H1 (cell line): ENCODE data around the gene GLB1L2. TPM values are rescaled to one million over a fixed set of nuclear protein-coding genes. Genes with fewer than 3 reads are reported as not detected.

ENCODE experiments used
- CTCF ChIA-PET: fragments of 300-600 bp; sonication (Branson Sonifier 250); formaldehyde crosslinking; loops from one replicate; lab custom pipeline; 2021; ENCODE audit not compliant: partially characterized antibody; lab: Charles Lee
- POLR2A ChIA-PET: fragments of 300-600 bp; sonication (Branson Sonifier 250); formaldehyde crosslinking; loops from one replicate; lab custom pipeline; 2021; ENCODE audit warnings: inconsistent platforms; ENCODE audit not compliant: partially characterized antibody; lab: Charles Lee
- DNase-seq, 2 experiments: peaks; one replicate each; pipeline versions ENCODE4 v3.0.0 to v3.0.0-alpha.2; 2010 to 2022; ENCODE audit warnings: low spot score in 2 of 2, low read depth in 1 of 2, mixed read lengths in 1 of 2
- FAIRE-seq: peaks from 2 replicates; lab custom pipeline; 2011; peaks lifted over from hg19 to GRCh38; lab: Jason Lieb, UNC
- H2AFZ ChIP-seq: 2 replicates; pipeline ENCODE4 v1.8.1; 2012; ENCODE audit warnings: low read length, inconsistent platforms
- H2AK5ac ChIP-seq: 2 replicates; pipeline ENCODE4 v1.6.1; 2013; ENCODE audit warnings: low read depth, low read length
- H2BK120ac ChIP-seq: replicated peaks from 2 replicates; pipeline ENCODE3; 2013; ENCODE audit warnings: low read depth, low read length, inconsistent platforms
- H2BK12ac ChIP-seq: 2 replicates; pipeline ENCODE4 v1.6.1; 2013; ENCODE audit warnings: low read depth, low read length
- H2BK15ac ChIP-seq: 2 replicates; pipeline ENCODE4 v1.6.1; 2013; ENCODE audit warnings: low read length
- H2BK20ac ChIP-seq: 2 replicates; pipeline ENCODE4 v1.6.1; 2013; ENCODE audit warnings: low read length
- H2BK5ac ChIP-seq: 2 replicates; pipeline ENCODE4 v1.6.1; 2013; ENCODE audit warnings: low read depth, low read length
- H3K14ac ChIP-seq: 2 replicates; pipeline ENCODE4 v1.6.1; 2013; ENCODE audit warnings: inconsistent platforms; ENCODE audit not compliant: insufficient read length
- H3K18ac ChIP-seq: 2 replicates; pipeline ENCODE4 v1.6.1; 2013; ENCODE audit warnings: low read length; ENCODE audit errors: extremely low read depth
- H3K23ac ChIP-seq: 2 replicates; pipeline ENCODE4 v1.6.1; 2013; ENCODE audit warnings: inconsistent platforms; ENCODE audit not compliant: insufficient read length
- H3K23me2 ChIP-seq: 2 replicates; pipeline ENCODE4 v1.6.1; 2013; ENCODE audit warnings: low read depth, low read length
- H3K27ac ChIP-seq: 2 replicates; pipeline ENCODE4 v1.6.1; 2011; ENCODE audit warnings: low read depth, low read length, inconsistent platforms
- H3K27me3 ChIP-seq, 4 experiments: replicated peaks in 1 of 4; 1 replicate in 1 of 4; 2 replicates in 3 of 4; pipeline versions ENCODE4 v1.6.1 to v1.8.1; 2011 to 2013; ENCODE audit warnings: low read length in 3 of 4, mild to moderate bottlenecking in 3 of 4, inconsistent platforms in 2 of 4, mixed read lengths in 2 of 4, moderate library complexity in 1 of 4; ENCODE audit not compliant: control insufficient read depth in 3 of 4, insufficient read depth in 3 of 4; ENCODE audit errors: extremely low read depth in 1 of 4
- H3K36me3 ChIP-seq, 4 experiments: 2 replicates each; pipeline versions ENCODE4 v1.6.1 to v1.8.1; 2011 to 2013; ENCODE audit warnings: mild to moderate bottlenecking in 4 of 4, low read length in 3 of 4, moderate library complexity in 2 of 4, control low read depth in 1 of 4, inconsistent platforms in 1 of 4; ENCODE audit not compliant: insufficient read depth in 4 of 4, control insufficient read depth in 2 of 4
- H3K4ac ChIP-seq: replicated peaks from 2 replicates; pipeline ENCODE3; 2013; ENCODE audit warnings: low read length, low read depth, mixed read lengths, inconsistent platforms; ENCODE audit not compliant: insufficient read length
- H3K4me1 ChIP-seq, 4 experiments: replicated peaks in 1 of 4; 1 replicate in 1 of 4; 2 replicates in 3 of 4; pipeline versions ENCODE4 v1.6.1 to v1.8.1; 2011 to 2013; ENCODE audit warnings: low read length in 3 of 4, inconsistent platforms in 2 of 4, mixed read lengths in 1 of 4; ENCODE audit not compliant: insufficient read depth in 4 of 4, control insufficient read depth in 3 of 4
- H3K4me2 ChIP-seq, 2 experiments: 2 replicates each; pipeline versions ENCODE4 v1.6.1 to v1.8.1; 2011 to 2013; ENCODE audit warnings: low read depth in 2 of 2, low read length in 2 of 2, control low read depth in 1 of 2, inconsistent platforms in 1 of 2, mild to moderate bottlenecking in 1 of 2; ENCODE audit not compliant: insufficient read depth in 1 of 2
- H3K4me3 ChIP-seq, 4 experiments: fragments of 200-600, 300-600 bp in 1 of 4; sonication (generic), shearing (Covaris generic), sonication (Bioruptor Twin) in 1 of 4; 2 replicates each; pipeline versions ENCODE4 v1.5.1 to v1.8.1; 2011 to 2016; ENCODE audit warnings: low read length in 4 of 4, low read depth in 3 of 4, control low read depth in 2 of 4, inconsistent platforms in 2 of 4, mild to moderate bottlenecking in 2 of 4, mixed read lengths in 1 of 4, moderate library complexity in 1 of 4; ENCODE audit not compliant: insufficient read depth in 2 of 4; ENCODE audit errors: extremely low read depth in 1 of 4
- H3K56ac ChIP-seq: replicated peaks from 2 replicates; pipeline ENCODE3; 2013; ENCODE audit warnings: low read depth, mild to moderate bottlenecking, mixed read lengths, low read length, inconsistent platforms; ENCODE audit not compliant: insufficient read length
- H3K79me1 ChIP-seq: 2 replicates; pipeline ENCODE4 v1.6.1; 2013; ENCODE audit warnings: low read depth, low read length, control low read depth
- H3K79me2 ChIP-seq, 2 experiments: 2 replicates each; pipeline versions ENCODE4 v1.6.1 to v1.8.1; 2012 to 2013; ENCODE audit warnings: low read length in 2 of 2, mild to moderate bottlenecking in 2 of 2, inconsistent platforms in 1 of 2; ENCODE audit not compliant: insufficient read depth in 2 of 2, control insufficient read depth in 1 of 2
- H3K9ac ChIP-seq, 4 experiments: replicated peaks in 1 of 4; 1 replicate in 1 of 4; 2 replicates in 3 of 4; pipeline versions ENCODE4 v1.6.1 to v1.8.1; 2011 to 2013; ENCODE audit warnings: low read depth in 3 of 4, low read length in 3 of 4, control low read depth in 2 of 4, mild to moderate bottlenecking in 2 of 4, moderate library complexity in 2 of 4, inconsistent platforms in 1 of 4; ENCODE audit errors: extremely low read depth in 1 of 4
- H3K9me3 ChIP-seq, 2 experiments: 2 replicates each; pipeline versions ENCODE4 v1.6.1 to v1.8.1; 2012 to 2013; ENCODE audit warnings: mild to moderate bottlenecking in 2 of 2, moderate library complexity in 2 of 2, control low read depth in 1 of 2, inconsistent platforms in 1 of 2, low read depth in 1 of 2, low read length in 1 of 2, mixed read lengths in 1 of 2; ENCODE audit not compliant: insufficient read depth in 2 of 2
- H4K20me1 ChIP-seq, 2 experiments: replicated peaks in 1 of 2; 2 replicates each; pipeline versions ENCODE3 to v1.8.1; 2011 to 2013; ENCODE audit warnings: inconsistent platforms in 2 of 2, low read length in 2 of 2, mild to moderate bottlenecking in 1 of 2; ENCODE audit not compliant: insufficient read depth in 2 of 2, control insufficient read depth in 1 of 2
- H4K5ac ChIP-seq: 2 replicates; pipeline ENCODE4 v1.6.1; 2013; ENCODE audit warnings: low read length, low read depth, mixed read lengths, inconsistent platforms; ENCODE audit not compliant: insufficient read length
- H4K8ac ChIP-seq: 2 replicates; pipeline ENCODE4 v1.8.0; 2013; ENCODE audit warnings: mild to moderate bottlenecking, moderate library complexity, low read length, inconsistent platforms; ENCODE audit not compliant: insufficient read depth; ENCODE audit errors: extremely low read depth
- H4K91ac ChIP-seq: replicated peaks from 2 replicates; pipeline ENCODE3; 2013; ENCODE audit warnings: low read length, mixed read lengths, inconsistent platforms; ENCODE audit not compliant: insufficient read length
- CHD1 ChIP-seq: IDR thresholded peaks from 2 replicates; pipeline ENCODE4 v1.6.1; 2012; ENCODE audit warnings: low read depth, low read length, improper control_type of control experiment
- WGBS, 2 experiments: shearing (Covaris generic) in 1 of 2; methylation state at CpG; one replicate each; pipeline versions ENCODE4 v1.1.6 to v1.1.7; 2013 to 2015; ENCODE audit warnings: low lambda C conversion rate in 2 of 2, mixed read lengths in 2 of 2, inconsistent platforms in 1 of 2, low coverage in 1 of 2, missing lambda C conversion rate in 1 of 2; ENCODE audit not compliant: insufficient replicate concordance in 2 of 2, insufficient coverage in 1 of 2, insufficient read length in 1 of 2; ENCODE audit errors: extremely low coverage in 1 of 2, missing lambda C conversion rate in 1 of 2; 5-methylcytosine and 5-hydroxymethylcytosine counted together
- polyA plus RNA-seq, 7 experiments: library from polyadenylated mRNA; depleted of rRNA in 3 of 7; stranded (reverse) in 5 of 7; unstranded in 2 of 7; fragments of >200 nt in 5 of 7; fragments of 200-250 nt in 2 of 7; gene quantifications; 1 replicate in 5 of 7; 2 replicates in 1 of 7; 4 replicates in 1 of 7; pipeline versions ENCODE4 v1.2.1 to v1.2.3, GENCODE V29; 2011 to 2013; ENCODE audit warnings: missing spikeins in 2 of 7, mixed read lengths in 2 of 7
- total RNA-seq: library from RNA; stranded (reverse); fragmentation: NEBNext Ultra II Directional; extraction: Animal tissue kit (Norgen Biotek cat#: 25700); gene quantifications from 2 replicates; pipeline ENCODE4 v1.2.1, GENCODE V29; 2021

The GLB1L2 gene
- total and polyA plus RNA-seq, 2 of the 8 experiments (the other 6 are each of a cell fraction or from before 2014, with no cell fraction given): 4.4 to 7.9 TPM

- Histone ChIP-seq H2BK15ac (no peak overlapping the region), H2BK120ac (no peak overlapping the region), H3K79me2 (no peaks in the 10 kb centered on the region), H3K9me3 (no peaks in the 10 kb centered on the region), H3K56ac (no peak overlapping the region), H3K4me2 (no peak overlapping the region), H3K4me1 (peaks cover 2 to 17% (median 4%) of the 10 kb centered on the region in 4 experiments; a peak in 3 of 7 replicates), H3K27ac (no peak overlapping the region), H3K23me2 (no peaks in the 10 kb centered on the region), H3K36me3 (peaks cover 0 to 14% (median 3%) of the 10 kb centered on the region in 4 experiments; a peak in 5 of 8 replicates), H4K5ac (no peak overlapping the region), H2BK20ac (no peak overlapping the region), H2AK5ac (no peak overlapping the region), H2AFZ (no peak overlapping the region), H3K79me1 (no peaks in the 10 kb centered on the region), H4K8ac (peak overlapping the region; percentile 72; the same call in 1 of the 2 replicates), H3K4me3 (no peak overlapping the region), H4K91ac (no peak overlapping the region), H3K4ac (no peak overlapping the region), H3K27me3 (no peaks in the 10 kb centered on the region; a peak in 1 of 7 replicates), H3K18ac (no peak overlapping the region), H3K23ac (no peak overlapping the region), H4K20me1 (peaks cover 0 to 8% of the 10 kb centered on the region in 2 experiments), H2BK5ac (no peak overlapping the region), H3K14ac (no peak overlapping the region), H2BK12ac (no peak overlapping the region), H3K9ac (no peak overlapping the region)
- CTCF ChIA-PET: interaction anchor here (1.2 to 1.4 kb wide), 2 partner anchors 11 kb away, joined by 4 read pairs; no protein-coding TSS in a partner anchor
- POLR2A ChIA-PET: interaction anchor here (0.9 kb wide), 1 partner anchor 24 kb away, joined by 3 read pairs; no protein-coding TSS in a partner anchor
- DNase-seq: no peak
- no peak for FAIRE-seq
- 88% methylated on average over 14 of the region's 14 CpGs; no CpG with 5 or more reads in 1 of the 2 experiments for WGBS, 2 experiments
- TF ChIP-seq CHD1: no peak
Observed at GRCh38 chr11:134377876-134378275, 46.1 kb downstream of the GLB1L2 start.
